ENCODE measurements around the gene TIMP1.

TIMP1 gene

DNA sequence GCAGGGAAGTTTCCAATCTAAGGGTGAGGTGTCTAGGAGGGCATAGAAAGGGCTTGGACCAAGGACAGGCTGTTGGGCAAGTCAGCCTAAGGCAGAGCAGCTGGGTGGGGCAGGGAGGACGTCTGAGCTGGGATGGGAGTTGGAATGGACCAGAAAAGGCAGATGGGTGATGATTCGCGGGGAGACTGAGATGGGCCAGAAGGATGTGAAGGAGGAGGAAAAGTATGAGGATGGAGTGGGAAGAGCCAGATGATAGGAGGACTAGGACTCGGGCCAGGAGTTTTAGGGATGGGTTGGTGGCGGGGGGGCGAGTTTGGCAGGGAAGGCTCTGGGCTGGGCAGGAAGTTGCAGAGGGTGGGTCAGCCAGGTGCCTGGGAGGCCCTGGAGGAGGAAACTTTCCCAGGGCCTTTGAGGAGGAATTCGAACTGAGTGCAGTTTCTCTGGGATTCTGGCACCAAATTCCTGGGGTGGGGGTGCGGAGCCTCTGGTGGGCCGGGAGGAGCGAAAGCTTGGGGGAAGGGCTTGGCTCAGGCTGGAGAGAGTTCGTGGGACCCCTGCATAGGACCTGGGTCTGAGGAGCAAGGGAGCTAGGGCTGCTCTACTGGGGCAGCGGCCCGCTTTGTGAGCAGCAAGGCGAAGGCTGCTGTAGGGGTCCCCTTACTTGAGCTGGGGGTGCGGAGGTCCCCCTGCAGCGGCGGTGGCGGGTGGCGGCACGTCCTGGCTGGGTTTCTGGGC, 8.7 kb upstream of the TIMP1 start:
- DNase-seq (ENCODE audit: low read depth): no peak

GRCh38 chrX:47574076-47574546, 8.1 kb upstream of the TIMP1 start:
- no peak for DNase-seq (ENCODE audit: low read depth)

- DNase-seq (ENCODE audit: low read depth): no peak
Measured at GRCh38 chrX:47574547-47575301, 7.5 kb upstream of the TIMP1 start.

DNA sequence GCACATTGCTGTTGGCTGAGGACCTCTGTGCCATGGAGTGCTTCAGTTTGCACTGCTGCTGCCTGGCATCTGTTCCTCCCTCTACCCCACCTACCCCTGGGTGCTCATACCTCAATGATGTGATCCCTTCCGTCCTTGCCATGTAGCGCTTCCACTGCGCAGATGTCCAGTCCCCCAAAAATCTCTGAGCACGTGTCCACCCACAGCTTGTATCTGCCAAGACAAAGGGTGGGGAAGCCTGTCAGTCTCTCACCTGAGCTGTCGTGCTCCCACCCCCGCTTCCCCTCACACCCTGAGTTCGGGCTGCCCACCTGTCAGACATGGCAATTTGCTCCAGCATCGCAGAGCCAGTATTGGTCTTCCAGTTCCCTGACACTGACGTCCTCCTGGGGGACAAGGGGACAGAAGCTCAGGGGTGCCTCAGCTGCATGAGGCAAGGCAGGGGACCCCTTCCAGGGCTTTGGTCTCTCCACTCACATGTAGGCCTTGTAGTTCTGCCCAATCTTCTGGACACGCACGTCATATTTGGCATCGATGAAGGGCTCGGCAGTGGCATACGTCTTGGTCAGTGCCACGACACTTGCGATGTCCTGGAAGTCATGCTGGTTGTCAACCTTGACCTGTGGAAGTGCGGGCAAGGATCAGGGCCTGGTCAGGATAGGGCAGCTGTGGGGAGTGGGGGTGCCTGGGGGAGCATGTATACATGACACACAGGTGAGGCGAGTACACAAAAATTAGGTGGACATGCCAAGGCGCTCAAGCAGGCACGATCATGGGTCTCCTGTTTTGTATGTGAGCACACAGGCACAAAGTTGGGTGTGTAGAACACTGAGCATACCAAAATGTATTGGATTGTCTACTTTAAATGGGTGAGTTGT, 6.0 kb upstream of the TIMP1 start:
- no peak for DNase-seq (ENCODE audit: low read depth)

- no peak for DNase-seq (ENCODE audit: low read depth)
Measured at GRCh38 chrX:47577424-47577823, 4.8 kb upstream of the TIMP1 start.

GRCh38 chrX:47577901-47578300, 4.3 kb upstream of the TIMP1 start:
- no peak for DNase-seq (ENCODE audit: low read depth)

- DNase-seq (ENCODE audit: low read depth): no peak
Measured at GRCh38 chrX:47578692-47579091, 3.5 kb upstream of the TIMP1 start.

DNA sequence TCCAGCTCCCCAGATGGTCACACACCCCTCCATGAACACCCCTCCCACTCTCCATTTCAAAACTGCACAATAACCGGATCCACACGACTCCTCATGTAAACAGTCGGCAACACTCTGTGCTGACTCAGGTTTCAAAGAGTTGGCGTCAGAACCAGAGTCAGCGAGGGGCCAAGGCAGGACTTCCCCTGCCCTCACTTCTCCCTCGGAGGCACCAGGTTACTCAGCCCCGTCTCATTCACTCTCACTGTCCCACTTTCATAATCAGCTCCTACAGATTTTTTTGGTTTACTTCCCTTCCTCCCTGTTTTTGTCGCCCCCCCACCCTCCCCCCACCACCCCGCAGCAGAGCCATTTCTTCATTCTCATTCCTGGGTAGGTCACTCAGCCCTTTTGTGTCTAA, 2.7 kb upstream of the TIMP1 start:
- no peak for DNase-seq (ENCODE audit: low read depth)

GRCh38 chrX:47583240-47583861, 1.1 kb downstream of the TIMP1 start:
- DNase-seq (ENCODE audit: low read depth): no peak

DNA sequence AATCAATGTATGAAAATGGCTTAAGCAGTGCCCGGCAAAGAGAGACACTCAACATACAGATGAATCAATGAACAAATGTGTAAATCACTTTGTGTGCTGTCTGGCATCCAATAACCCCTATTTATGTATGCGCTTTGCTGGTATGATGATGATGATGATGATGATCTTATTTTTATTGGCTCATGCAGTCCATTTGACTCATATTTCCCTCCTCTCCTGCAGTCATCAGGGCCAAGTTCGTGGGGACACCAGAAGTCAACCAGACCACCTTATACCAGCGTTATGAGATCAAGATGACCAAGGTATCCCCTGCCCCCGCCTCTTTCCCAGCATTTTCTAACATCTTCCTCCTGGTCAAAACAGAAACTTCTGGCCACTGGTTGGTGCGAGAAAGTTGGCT, 2.5 kb downstream of the TIMP1 start:
- no peak for DNase-seq (ENCODE audit: low read depth)

DNA sequence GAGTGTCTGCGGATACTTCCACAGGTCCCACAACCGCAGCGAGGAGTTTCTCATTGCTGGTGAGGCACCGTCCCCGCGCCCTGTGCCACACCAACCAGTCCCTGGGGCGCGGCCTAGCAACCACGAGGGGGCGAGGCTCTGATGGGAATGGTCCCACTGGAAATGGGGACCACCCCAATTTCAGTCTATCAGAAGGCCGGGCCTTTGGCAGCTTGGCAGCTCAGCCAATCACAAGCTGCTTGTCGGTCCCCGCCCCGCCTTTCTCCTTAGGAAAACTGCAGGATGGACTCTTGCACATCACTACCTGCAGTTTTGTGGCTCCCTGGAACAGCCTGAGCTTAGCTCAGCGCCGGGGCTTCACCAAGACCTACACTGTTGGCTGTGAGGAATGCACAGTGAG, 3.0 kb downstream of the TIMP1 start:
- no peak for DNase-seq (ENCODE audit: low read depth)

GRCh38 chrX:47586043-47586787, 4.0 kb downstream of the TIMP1 start:
- no peak for DNase-seq (ENCODE audit: low read depth)

DNA sequence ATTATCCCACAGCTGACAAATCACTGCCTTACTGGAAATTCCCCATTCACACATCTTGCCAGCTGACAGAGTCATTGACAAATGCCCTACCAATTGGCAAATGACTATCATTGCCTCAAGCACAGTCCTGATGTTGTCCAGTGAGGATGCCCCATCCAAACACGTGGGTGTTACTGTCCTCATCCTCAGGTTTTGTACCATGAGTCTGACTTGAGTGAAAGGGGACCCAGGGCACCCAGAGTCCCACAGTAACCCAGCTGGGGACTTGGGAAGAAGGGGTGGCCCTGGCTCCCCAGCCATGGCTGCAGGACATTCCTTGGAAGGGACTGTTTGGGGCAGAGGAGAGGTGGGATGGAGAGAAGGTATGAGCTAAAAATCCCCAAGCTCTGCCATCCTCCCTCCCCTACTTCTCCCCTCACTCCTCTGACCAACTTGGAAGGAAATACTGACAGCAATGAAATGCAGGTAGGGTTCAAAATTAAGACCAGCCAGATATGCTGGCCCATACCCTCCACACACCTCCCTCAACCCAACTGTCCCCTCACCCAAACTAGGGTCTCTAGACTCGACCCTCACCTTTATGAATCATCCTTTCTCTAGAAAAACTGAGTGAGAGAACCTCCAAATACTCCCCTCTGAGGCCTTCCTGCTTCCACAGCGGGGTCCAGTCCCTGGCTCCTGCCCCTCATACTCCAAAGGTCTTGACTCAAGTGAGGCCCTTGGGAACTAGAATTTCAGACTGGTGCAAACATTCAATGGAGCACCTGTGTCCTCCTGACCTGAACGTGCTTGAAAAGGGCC, 5.1 kb downstream of the TIMP1 start:
- no peak for DNase-seq (ENCODE audit: low read depth)

- DNase-seq (ENCODE audit: low read depth): no peak
Measured at GRCh38 chrX:47587906-47588735, 5.9 kb downstream of the TIMP1 start.

- DNase-seq (ENCODE audit: low read depth): no peak
Measured at GRCh38 chrX:47590984-47591383, 8.7 kb downstream of the TIMP1 start.

GRCh38 chrX:47593522-47593921, 11.3 kb downstream of the TIMP1 start:
- no peak for DNase-seq (ENCODE audit: low read depth)

GRCh38 chrX:47595716-47596251, 13.5 kb downstream of the TIMP1 start:
- DNase-seq (ENCODE audit: low read depth): no peak

- DNase-seq (ENCODE audit: low read depth): no peak
Measured at GRCh38 chrX:47596256-47596655, 14.0 kb downstream of the TIMP1 start.

GRCh38 chrX:47597222-47597621, 15.0 kb downstream of the TIMP1 start:
- no peak for DNase-seq (ENCODE audit: low read depth)
